ENCODE measurements around the gene CASZ1.

- no peak for TF ChIP-seq BRCA1 (IDR thresholded peaks at IDR 0.05)
- no peak for TF ChIP-seq BRCA1 (CRISPR knock-in tag; IDR thresholded peaks at IDR 0.05)
- no peak for TF ChIP-seq ZNF133 (CRISPR knock-in tag; IDR thresholded peaks at IDR 0.05)
- TF ChIP-seq TEAD2 (tag; IDR thresholded peaks at IDR 0.05), result no peak
- TF ChIP-seq, protein P1, sequence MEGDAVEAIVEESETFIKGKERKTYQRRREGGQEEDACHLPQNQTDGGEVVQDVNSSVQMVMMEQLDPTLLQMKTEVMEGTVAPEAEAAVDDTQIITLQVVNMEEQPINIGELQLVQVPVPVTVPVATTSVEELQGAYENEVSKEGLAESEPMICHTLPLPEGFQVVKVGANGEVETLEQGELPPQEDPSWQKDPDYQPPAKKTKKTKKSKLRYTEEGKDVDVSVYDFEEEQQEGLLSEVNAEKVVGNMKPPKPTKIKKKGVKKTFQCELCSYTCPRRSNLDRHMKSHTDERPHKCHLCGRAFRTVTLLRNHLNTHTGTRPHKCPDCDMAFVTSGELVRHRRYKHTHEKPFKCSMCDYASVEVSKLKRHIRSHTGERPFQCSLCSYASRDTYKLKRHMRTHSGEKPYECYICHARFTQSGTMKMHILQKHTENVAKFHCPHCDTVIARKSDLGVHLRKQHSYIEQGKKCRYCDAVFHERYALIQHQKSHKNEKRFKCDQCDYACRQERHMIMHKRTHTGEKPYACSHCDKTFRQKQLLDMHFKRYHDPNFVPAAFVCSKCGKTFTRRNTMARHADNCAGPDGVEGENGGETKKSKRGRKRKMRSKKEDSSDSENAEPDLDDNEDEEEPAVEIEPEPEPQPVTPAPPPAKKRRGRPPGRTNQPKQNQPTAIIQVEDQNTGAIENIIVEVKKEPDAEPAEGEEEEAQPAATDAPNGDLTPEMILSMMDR (IDR thresholded peaks at IDR 0.05 in 2 of 3, conservative IDR thresholded peaks at IDR 0.05 in 1 of 3; ENCODE audit: insufficient read depth in 2 of 3, low read depth in 1 of 3, low read length in 3 of 3), result no peak
- no peak for TF ChIP-seq DMBX1 (CRISPR knock-in tag; IDR thresholded peaks at IDR 0.05; ENCODE audit: borderline replicate concordance)
- TF ChIP-seq, protein P2, sequence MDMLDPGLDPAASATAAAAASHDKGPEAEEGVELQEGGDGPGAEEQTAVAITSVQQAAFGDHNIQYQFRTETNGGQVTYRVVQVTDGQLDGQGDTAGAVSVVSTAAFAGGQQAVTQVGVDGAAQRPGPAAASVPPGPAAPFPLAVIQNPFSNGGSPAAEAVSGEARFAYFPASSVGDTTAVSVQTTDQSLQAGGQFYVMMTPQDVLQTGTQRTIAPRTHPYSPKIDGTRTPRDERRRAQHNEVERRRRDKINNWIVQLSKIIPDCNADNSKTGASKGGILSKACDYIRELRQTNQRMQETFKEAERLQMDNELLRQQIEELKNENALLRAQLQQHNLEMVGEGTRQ (CRISPR knock-in tag; IDR thresholded peaks at IDR 0.05), result no peak
- TF ChIP-seq, protein P3, sequence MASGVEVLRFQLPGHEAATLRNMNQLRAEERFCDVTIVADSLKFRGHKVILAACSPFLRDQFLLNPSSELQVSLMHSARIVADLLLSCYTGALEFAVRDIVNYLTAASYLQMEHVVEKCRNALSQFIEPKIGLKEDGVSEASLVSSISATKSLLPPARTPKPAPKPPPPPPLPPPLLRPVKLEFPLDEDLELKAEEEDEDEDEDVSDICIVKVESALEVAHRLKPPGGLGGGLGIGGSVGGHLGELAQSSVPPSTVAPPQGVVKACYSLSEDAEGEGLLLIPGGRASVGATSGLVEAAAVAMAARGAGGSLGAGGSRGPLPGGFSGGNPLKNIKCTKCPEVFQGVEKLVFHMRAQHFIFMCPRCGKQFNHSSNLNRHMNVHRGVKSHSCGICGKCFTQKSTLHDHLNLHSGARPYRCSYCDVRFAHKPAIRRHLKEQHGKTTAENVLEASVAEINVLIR (CRISPR knock-in tag; IDR thresholded peaks at IDR 0.05), result no peak
- no peak for TF ChIP-seq FOXA1 (IDR thresholded peaks at IDR 0.05; ENCODE audit: borderline replicate concordance)
- TF ChIP-seq TRIM25 (IDR thresholded peaks at IDR 0.05; ENCODE audit: borderline replicate concordance), result no peak
- TF ChIP-seq ZFPM2 (CRISPR knock-in tag; IDR thresholded peaks at IDR 0.05), result no peak
- TF ChIP-seq, protein P4, sequence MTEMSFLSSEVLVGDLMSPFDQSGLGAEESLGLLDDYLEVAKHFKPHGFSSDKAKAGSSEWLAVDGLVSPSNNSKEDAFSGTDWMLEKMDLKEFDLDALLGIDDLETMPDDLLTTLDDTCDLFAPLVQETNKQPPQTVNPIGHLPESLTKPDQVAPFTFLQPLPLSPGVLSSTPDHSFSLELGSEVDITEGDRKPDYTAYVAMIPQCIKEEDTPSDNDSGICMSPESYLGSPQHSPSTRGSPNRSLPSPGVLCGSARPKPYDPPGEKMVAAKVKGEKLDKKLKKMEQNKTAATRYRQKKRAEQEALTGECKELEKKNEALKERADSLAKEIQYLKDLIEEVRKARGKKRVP (CRISPR knock-in tag; IDR thresholded peaks at IDR 0.05), result no peak
- TF ChIP-seq ZFP36 (IDR thresholded peaks at IDR 0.05; ENCODE audit: low read depth, low read length, partially characterized antibody), result no peak
- TF ChIP-seq RAD21 (CRISPR knock-in tag; conservative IDR thresholded peaks at IDR 0.05 in 1 of 2, IDR thresholded peaks at IDR 0.05 in 1 of 2), result no peak
- no peak for TF ChIP-seq HNRNPL (IDR thresholded peaks at IDR 0.05; ENCODE audit: low read depth, low read length)
These were observed 151.9 kb downstream of the CASZ1 start for GRCh38 chr1:10644307-10645128.
